GM19025 (cell line): ENCODE data around the gene TMEM231.
"Not testable (repeated sequence)": the region's sequence is repeated elsewhere in the genome, so short reads cannot be mapped to it uniquely, and the experiment has no call there.

Experiments used
- ATAC-seq: cut with Tn5 transposase; IDR thresholded peaks from one replicate; pipeline ENCODE4 v1.9.1; 2021; ENCODE audit warnings: mild to moderate bottlenecking, low read depth, moderate library complexity; ENCODE audit not compliant: unreplicated experiment

The TMEM231 gene

DNA sequence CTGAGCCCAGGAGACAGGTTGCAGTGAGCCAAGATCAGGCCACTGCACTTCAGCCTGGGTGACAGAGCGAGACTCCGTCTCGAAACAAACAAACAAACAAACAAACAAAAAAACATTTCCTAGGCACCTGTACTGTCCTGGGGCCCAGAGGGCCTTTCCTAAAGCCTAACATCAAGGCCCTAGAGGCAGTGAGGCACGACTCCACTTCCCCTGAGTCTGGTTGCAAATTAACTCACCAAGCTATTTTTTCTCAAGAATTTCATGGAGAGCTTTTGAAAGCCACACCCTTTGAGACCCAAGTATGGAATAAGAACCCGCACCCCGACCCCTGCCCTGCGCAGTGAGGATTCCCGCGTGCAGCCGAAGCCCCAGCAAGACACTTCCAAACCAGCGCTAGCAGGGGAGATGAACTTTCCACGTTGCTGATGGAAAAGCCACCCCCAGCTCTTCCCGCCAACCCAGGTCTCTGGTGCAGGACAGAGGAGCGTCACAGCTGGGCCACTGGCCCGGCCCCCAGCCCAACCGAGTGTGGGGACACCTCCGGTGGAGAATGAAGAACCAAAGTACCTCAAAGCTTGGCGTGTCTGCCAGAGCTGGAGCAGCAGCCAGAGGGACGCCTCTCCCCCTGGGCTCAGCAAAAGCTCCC, 21.4 kb downstream of the TMEM231 start:
- ATAC-seq, result no peak

- ATAC-seq, result no peak
Measured at GRCh38 chr16:75532791-75533190, 23.3 kb downstream of the TMEM231 start.

- ATAC-seq, result no peak
Measured at GRCh38 chr16:75532142-75532765, 23.8 kb downstream of the TMEM231 start.

DNA sequence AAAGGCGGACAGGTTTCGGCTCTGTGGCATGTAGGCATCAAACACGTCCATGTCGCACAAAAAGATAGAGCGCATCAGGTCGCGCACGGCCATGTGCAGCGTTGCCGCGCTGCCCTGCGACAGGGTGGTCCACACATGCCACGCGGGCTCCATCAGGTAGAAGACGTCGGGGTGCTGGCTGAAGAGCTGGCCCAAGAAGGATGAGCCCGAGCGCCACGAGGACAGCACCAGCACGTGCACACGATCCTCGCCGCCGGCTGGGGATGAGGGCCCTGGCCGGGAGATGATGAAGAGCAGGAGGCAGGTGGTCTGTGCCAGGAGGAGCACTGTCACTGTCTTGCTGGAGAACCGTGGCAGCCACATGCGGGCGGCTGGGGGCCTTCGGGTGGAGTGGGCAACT, 26.1 kb downstream of the TMEM231 start:
- ATAC-seq, result no peak

DNA sequence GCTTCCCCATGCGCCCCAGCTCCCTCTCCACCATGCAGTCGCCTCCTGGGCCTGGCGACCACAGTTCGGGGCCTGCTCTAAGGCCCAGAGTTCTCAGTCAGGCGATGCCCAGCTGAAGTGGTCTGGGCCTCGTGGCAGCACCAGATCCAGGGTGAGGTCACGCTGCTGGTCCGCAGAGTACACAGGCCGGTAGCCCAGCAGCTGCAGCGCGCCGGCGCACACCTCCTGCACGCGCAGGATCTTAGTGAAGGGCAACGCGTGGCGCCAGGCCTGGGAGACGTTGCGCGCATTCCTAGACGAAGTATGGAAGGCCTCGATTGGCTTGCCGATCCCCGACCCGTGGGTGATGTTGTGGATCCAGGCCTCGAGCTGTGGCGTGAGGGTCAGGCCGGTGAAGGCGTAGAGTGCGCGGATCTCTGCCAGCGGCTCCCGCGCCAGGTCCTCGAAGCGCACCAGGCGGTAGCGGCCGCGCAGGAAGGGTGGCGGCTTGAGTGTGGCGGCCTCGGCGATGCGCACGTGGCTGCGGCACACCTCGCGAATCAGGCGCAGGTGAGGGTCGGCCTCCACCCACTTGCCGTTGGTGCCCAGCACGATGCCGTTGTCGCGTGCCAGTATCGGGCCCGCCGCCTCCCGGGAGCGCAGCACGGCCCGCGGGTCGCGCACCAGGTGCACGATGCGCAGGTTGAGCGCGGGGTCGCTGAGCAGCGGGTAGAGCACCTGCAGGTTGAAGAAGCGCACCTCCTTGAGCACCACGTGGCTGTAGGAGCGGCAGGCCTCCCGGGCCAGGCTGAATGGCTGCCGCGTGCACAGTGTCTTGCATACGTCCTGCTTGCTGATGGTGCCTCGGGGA, 26.8 kb downstream of the TMEM231 start:
- ATAC-seq, result no peak

- ATAC-seq, result no peak
Measured at GRCh38 chr16:75527825-75528299, 28.2 kb downstream of the TMEM231 start.

- no peak for ATAC-seq
Measured at GRCh38 chr16:75526032-75526790, 29.8 kb downstream of the TMEM231 start.

DNA sequence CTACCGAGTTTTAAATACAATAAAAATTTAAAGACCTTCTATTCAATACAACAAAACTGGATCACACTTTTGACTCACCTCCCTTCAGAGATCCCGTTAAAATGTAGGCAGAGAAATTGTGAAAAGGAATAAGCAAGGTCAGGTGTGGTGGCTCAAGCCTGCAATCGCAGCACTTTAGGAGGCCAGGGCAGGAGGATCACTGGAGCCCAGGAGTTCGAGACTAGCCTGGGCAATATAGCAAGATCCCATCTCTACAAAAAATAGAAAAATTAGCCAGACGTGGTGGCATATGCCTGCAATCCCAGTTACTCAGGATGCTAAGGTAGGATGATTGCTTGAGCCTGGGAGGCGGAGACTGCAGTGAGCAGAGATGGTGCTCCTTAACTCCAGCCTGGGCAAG, 36.9 kb downstream of the TMEM231 start:
- ATAC-seq, result no peak

GRCh38 chr16:75516189-75516966, 39.7 kb downstream of the TMEM231 start:
- peak; percentile 16 for ATAC-seq

DNA sequence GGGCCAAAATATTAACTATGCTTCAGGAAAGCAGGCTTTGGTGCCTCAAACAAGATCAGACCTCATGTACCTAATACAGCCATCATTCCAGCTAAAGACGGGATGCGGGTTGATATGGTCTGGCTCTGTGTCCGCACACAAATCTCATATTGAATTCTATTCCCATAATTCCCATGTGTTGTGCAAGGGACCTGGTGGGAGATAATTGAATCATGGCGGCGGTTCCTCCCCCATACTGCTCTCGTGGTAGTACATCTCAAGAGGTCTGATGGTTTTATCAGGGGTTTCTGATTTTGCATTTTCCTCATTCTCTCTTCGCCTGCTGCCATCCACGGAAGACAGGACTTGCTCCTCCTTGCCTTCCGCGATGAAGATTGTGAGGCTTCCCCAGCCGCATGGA, 41.8 kb downstream of the TMEM231 start:
- ATAC-seq, result no peak

DNA sequence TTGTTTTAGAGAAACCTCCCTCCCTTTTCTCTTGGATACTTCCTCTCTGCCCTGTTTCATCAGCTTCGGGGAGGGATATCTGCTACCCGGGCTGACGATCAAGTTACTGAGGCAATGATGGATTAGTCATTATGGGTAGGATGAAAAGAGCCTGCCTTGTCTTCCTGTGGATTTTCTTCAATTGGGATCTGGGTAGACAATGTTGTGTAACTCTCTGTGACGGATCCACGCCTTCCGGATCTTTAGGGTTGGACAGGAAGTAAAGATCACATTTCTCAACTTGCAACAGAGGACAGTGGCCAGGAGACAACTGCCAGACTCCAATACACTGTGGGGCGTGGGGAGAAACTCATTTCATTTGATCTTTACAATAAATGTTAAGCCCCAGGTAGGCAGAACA, 49.5 kb downstream of the TMEM231 start:
- no peak for ATAC-seq

- no peak for ATAC-seq
Measured at GRCh38 chr16:75506107-75506506, 49.9 kb downstream of the TMEM231 start.

DNA sequence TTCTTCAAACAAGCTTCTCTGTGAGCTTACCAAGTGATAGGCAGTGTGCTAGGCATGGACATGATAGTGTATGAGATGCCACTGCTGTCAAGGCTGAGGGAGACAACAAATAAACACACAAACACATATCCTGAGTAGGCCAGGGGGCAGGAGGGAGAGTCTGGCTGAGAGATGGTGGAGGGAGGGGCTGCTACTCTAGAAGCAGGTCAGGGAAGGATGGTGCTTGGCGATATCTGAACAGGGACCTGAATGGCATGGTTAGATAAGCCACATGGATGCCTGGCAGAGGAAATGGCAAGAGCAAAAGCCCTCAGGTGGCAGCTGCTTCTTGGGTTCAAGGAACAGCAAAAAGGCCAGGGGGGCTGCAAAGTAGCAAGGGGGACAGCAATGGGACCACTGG, 52.3 kb downstream of the TMEM231 start:
- no peak for ATAC-seq

- no peak for ATAC-seq
Measured at GRCh38 chr16:75502916-75503605, 53.0 kb downstream of the TMEM231 start.

DNA sequence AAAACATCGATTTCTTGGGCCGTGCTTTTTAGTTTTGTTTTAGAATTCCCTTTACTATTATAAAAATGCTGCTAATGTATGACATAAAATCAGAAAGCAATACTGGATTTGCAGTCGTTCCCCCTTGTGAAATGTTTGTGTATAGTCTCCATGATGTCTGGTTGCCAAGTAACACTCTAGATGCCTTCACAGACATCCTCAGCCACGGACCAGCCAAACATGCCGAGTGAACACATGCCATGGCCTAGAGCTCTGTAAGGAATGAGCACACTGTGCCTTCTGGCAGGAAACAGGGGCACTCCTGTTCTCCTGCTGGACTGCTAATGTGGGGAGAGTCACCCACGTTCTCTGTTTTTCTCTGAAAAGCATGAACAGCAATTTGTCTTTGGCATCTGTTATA, 54.2 kb downstream of the TMEM231 start:
- ATAC-seq, result not testable (repeated sequence)

DNA sequence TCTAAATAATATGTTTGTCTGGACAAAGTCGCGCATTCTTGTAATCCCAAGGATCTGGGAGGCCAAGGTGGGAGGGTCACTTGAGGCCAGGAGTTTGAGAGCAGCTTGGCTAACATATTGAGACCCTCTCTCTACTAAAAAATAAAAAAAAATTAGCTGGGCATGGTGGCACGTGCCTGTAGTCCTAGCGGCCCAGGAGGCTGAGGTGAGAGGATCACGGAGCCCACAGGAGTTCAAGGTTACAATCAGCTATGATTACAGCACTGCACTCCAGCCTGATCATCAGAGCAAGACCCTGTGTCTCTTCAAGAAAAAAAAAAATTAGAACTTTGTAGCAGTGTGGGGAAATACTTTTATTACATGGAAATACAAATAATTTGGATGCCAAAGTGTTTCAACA, 54.7 kb downstream of the TMEM231 start:
- ATAC-seq, result no peak

DNA sequence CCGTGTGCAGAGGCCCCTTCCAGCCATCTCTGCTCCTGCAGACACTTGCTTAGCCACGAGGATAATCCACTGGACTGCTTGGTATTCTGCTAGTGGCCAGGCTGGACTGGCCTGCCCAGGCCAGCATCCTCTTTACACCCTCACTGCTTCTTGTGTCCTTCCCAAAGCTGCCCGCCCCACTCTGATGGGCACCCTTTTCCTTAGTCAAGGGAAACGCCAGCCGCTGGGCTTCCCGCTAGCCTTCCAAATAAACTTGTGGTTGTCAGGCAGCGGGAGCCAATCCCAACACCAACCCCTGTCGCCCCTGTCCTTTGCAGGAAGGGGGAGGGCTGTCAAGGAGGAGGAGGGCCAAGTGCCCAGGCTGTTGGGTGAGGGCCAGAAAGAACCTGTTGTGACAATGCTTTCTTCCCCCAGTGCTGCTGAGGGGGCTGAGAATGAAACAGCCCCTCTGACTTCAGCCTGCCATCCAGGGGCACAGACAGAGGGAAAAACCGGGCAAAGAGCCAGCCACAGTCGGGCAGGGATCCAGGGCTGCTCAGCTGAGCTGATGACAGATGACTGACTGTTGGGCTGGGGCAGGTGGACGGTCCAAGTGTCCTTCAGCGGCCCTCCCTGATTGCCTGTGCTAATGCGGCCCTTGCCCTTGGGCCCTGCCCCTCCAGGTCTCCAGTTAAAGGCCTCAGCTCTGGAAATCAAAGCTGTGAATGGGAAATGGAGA, 57.3 kb downstream of the TMEM231 start:
- ATAC-seq, result not testable (repeated sequence)

- ATAC-seq, result no peak
Measured at GRCh38 chr16:75497558-75497957, 58.5 kb downstream of the TMEM231 start.
